Gastrocnemius medialis (tissue), 4 donors: ENCODE measurements around the gene SLC6A8.

Source experiments
- CTCF ChIP-seq, 5 experiments: fragments of 450-650 bp in 3 of 5; fragments of 200-600 bp in 2 of 5; sonication (generic) in 2 of 5; IDR thresholded peaks in 4 of 5; conservative IDR thresholded peaks in 1 of 5; 1 replicate in 4 of 5; 2 replicates in 1 of 5; pipeline ENCODE4 v1.5.1; 2016 to 2019; ENCODE audit warnings: antibody characterized with exemption in 5 of 5, mild to moderate bottlenecking in 3 of 5, moderate library complexity in 3 of 5
- POLR2A ChIP-seq, 2 donors: fragments of 450-650 bp; IDR thresholded peaks; one replicate each; pipeline ENCODE4 v1.6.1; 2017; ENCODE audit warnings: antibody characterized with exemption in 2 of 2, mild to moderate bottlenecking in 2 of 2, moderate library complexity in 2 of 2

GRCh38 chrX:153723351-153724251 lies 35.9 kb downstream of the SLC6A8 start:
- no peak for TF ChIP-seq POLR2A (IDR thresholded peaks at IDR 0.05)
- TF ChIP-seq CTCF (IDR thresholded peaks at IDR 0.05 in 4 of 5, conservative IDR thresholded peaks at IDR 0.05 in 1 of 5), result peak in 1 of 5 experiments; percentile 14
